MM.1S (cell line): ENCODE data around the gene SLC25A26.

Experiments
- EZH2 ChIP-seq: fragments of 300-600 bp; sonication (generic); optimal IDR thresholded peaks from 2 replicates; pipeline ENCODE3; 2017; ENCODE audit warnings: low read depth, mild to moderate bottlenecking, antibody characterized with exemption, low read length, mixed read lengths
- EZH2phosphoT487 ChIP-seq: fragments of 300-600 bp; sonication (generic); IDR thresholded peaks from 2 replicates; pipeline ENCODE4 v1.6.1; 2018; ENCODE audit warnings: antibody characterized with exemption, low read length
- TF ChIP-seq, protein P1 (sequence below): fragments of 300-600 bp; sonication (generic); IDR thresholded peaks from 2 replicates; pipeline ENCODE4 v1.5.1; 2016; ENCODE audit warnings: antibody characterized with exemption, low read length, mixed read lengths

DNA sequence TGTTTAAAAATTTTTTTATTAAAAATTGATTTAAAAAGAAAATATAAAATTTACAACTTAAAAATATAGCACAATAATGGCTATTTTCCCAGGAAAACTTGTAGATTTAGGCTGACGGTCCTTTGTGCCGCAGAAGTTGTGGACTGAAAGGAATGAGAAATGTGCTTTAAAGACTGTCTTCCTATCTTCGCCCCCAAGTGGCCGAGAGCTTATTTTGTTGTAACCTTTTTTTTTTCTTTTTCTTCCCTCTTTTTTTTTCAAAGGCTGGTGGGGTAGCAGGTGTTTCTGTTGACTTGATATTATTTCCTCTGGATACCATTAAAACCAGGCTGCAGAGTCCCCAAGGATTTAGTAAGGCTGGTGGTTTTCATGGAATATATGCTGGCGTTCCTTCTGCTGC lies 15.5 kb downstream of the SLC25A26 start:
- TF ChIP-seq, protein P1, sequence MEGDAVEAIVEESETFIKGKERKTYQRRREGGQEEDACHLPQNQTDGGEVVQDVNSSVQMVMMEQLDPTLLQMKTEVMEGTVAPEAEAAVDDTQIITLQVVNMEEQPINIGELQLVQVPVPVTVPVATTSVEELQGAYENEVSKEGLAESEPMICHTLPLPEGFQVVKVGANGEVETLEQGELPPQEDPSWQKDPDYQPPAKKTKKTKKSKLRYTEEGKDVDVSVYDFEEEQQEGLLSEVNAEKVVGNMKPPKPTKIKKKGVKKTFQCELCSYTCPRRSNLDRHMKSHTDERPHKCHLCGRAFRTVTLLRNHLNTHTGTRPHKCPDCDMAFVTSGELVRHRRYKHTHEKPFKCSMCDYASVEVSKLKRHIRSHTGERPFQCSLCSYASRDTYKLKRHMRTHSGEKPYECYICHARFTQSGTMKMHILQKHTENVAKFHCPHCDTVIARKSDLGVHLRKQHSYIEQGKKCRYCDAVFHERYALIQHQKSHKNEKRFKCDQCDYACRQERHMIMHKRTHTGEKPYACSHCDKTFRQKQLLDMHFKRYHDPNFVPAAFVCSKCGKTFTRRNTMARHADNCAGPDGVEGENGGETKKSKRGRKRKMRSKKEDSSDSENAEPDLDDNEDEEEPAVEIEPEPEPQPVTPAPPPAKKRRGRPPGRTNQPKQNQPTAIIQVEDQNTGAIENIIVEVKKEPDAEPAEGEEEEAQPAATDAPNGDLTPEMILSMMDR, result no peak
- TF ChIP-seq EZH2phosphoT487 (no peak), EZH2 (no peak)
